Adipose tissue (tissue), 3 donors: ENCODE results near the gene PAGE1. TPM values are rescaled to one million over a fixed set of nuclear protein-coding genes. Genes with fewer than 3 reads are reported as not detected.

ENCODE experiments used
- H3K27ac ChIP-seq: one replicate; pipeline ENCODE4 v1.5.1; 2013; ENCODE audit warnings: low read depth, low read length
- WGBS, 3 donors: extraction: QIAGEN DNeasy Blood & Tissue Kit; methylation state at CpG; one replicate each; pipeline ENCODE4 v1.1.7; 2013; 5-methylcytosine and 5-hydroxymethylcytosine counted together
- polyA plus RNA-seq, 3 donors: library from polyadenylated mRNA; stranded (reverse); fragments of 200-250 nt; gene quantifications; one replicate each; pipeline ENCODE4 v1.2.3, GENCODE V29; 2013
- donor health status: healthy with polysubstance abuse.
- donor health status: Bipolar disorder and iron deficiency.
- donor health status: healthy.

The PAGE1 gene
- polyA plus RNA-seq, 3 donors, result not detected

DNA sequence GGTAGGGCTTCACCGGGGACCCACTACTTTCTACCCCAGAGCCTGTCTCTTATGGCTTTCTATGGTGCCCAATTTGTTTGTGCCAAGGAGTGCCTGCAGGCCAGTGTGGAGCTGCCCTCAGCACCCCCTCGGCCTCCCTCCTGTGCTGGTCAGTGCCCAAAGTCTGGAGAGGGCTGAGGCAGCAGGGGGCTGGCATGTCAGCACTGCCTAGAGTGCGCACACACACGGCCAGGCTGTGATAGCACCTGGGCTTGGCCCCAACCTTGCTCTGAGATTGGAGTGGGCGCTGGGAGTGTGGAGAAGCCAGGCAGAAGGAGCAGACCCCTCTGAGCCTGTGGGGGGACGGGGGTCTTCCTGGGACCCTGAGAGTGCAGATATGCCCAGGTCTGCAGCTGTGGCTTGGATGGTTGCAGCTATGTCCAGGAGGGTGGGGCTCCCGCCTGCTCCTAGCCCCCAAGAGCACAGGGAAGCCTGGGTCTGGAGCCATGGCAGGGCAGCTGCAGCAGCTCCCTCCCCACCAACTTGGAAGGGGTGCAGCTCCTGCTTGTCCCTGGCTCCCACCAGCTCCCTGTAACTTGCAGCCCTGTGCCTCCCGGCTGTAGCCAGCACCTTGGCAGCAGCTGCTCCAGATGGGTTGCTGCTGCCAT is 50.7 kb downstream of the PAGE1 start:
- H3K27ac ChIP-seq, result no peak overlapping the region
- 71 to 89% (median 86%) methylated on average over 6 to 8 of the region's 8 CpGs for WGBS, 3 donors

Other genes with a start within 250 kb of the PAGE1 start
- not detected for gene GAGE12C, start 163.8 kb downstream of the PAGE1 start, polyA plus RNA-seq
- not detected for gene GAGE12D, start 154.3 kb downstream of the PAGE1 start, polyA plus RNA-seq
- gene GAGE12E, start 144.7 kb downstream of the PAGE1 start, polyA plus RNA-seq, result not detected
- gene GAGE12F, start 135.1 kb downstream of the PAGE1 start, polyA plus RNA-seq, result not detected
- not detected for gene GAGE12G, start 125.6 kb downstream of the PAGE1 start, polyA plus RNA-seq
- gene GAGE12H, start 116.0 kb downstream of the PAGE1 start, polyA plus RNA-seq, result not detected
- not detected for gene GAGE2A, start 106.5 kb downstream of the PAGE1 start, polyA plus RNA-seq
- gene GAGE1, start 97.0 kb downstream of the PAGE1 start, polyA plus RNA-seq, result not detected
- gene PAGE4, start 133.3 kb upstream of the PAGE1 start, polyA plus RNA-seq, result not detected
- gene USP27X, start 183.5 kb upstream of the PAGE1 start, polyA plus RNA-seq, result 1 to 10 TPM; 1.2 to 2.0 (median 2.0) TPM
- 1 to 10 TPM in 2 of 3 donors, under 1 TPM in 1; 0.67 to 1.3 (median 1.2) TPM for gene CLCN5, start 226.6 kb upstream of the PAGE1 start, polyA plus RNA-seq